SK-N-MC (cell line): ENCODE data around the gene OPCML.

Source experiments
- DNase-seq: peaks from one replicate; pipeline ENCODE4 v3.0.0-alpha.2; 2011; ENCODE audit warnings: low read depth, low spot score
- H3K27ac ChIP-seq: fragments of 200-600 bp; sonication (generic); 2 replicates; pipeline ENCODE4 v1.5.1; 2016; ENCODE audit warnings: mixed run types
- H3K36me3 ChIP-seq: fragments of 200-600 bp; sonication (generic); 2 replicates; pipeline ENCODE4 v1.6.1; 2017; ENCODE audit warnings: antibody characterized with exemption, low read length, mixed read lengths; ENCODE audit not compliant: insufficient read depth
- H3K4me3 ChIP-seq: fragments of 200-600 bp; sonication (generic); 2 replicates; pipeline ENCODE4 v1.5.1; 2016
- H3K9ac ChIP-seq: fragments of 200-600 bp; sonication (generic); 2 replicates; pipeline ENCODE4 v1.8.0; 2017; ENCODE audit warnings: mixed run types, mixed read lengths; ENCODE audit not compliant: insufficient read length
- H3K9me3 ChIP-seq: fragments of 200-600 bp; sonication (generic); 2 replicates; pipeline ENCODE4 v1.6.1; 2017; ENCODE audit warnings: low read depth, mild to moderate bottlenecking, antibody characterized with exemption, low read length, moderate library complexity, mixed read lengths
- EZH2 ChIP-seq: fragments of 200-600 bp; sonication (generic); IDR thresholded peaks from one replicate; pipeline ENCODE4 v1.6.1; 2017; ENCODE audit warnings: antibody characterized with exemption
- FOXP2 ChIP-seq: optimal IDR thresholded peaks from 2 replicates; pipeline ENCODE3; 2011; ENCODE audit warnings: mild to moderate bottlenecking, moderate library complexity; ENCODE audit not compliant: insufficient read depth; ENCODE audit errors: extremely low read length, control extremely low read depth
- POLR2AphosphoS5 ChIP-seq: IDR thresholded peaks from 2 replicates; pipeline ENCODE4 v1.6.1; 2012; ENCODE audit warnings: mild to moderate bottlenecking, low read depth, low read length, borderline replicate concordance

The OPCML gene

DNA sequence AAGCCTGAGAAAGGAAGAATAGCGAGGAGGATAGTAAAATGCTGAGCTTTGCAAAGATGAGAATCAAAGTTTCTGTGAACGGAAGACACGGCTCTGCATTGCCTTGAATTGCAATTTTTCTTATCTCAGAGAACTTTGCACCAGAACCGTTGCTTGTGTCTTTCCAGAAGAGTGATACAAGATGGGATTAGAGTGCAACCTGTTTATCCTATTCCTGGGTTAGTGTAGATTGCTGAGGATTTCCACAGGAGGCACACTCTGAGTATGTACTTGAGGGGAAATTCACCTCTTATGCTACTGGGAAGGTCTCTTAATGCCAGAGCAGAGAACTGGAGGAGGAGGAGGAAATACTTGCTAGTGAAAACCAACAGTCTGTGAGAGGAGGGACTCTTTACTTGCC, 377.5 kb downstream of the OPCML start:
- Histone ChIP-seq H3K9ac (no peak overlapping the region), H3K27ac (no peak overlapping the region), H3K4me3 (no peak overlapping the region), H3K9me3 (no peaks in the 10 kb centered on the region), H3K36me3 (no peaks in the 10 kb centered on the region)
- TF ChIP-seq EZH2 (no peak), FOXP2 (no peak), POLR2AphosphoS5 (no peak)
- DNase-seq: no peak

- Histone ChIP-seq H3K9me3 (no peaks in the 10 kb centered on the region), H3K4me3 (no peak overlapping the region), H3K9ac (no peak overlapping the region), H3K27ac (no peak overlapping the region), H3K36me3 (no peaks in the 10 kb centered on the region)
- no peak for DNase-seq
- TF ChIP-seq EZH2: no peak
- TF ChIP-seq FOXP2: no peak
- no peak for TF ChIP-seq POLR2AphosphoS5
These were observed 378.2 kb downstream of the OPCML start for GRCh38 chr11:133154076-133154475.

DNA sequence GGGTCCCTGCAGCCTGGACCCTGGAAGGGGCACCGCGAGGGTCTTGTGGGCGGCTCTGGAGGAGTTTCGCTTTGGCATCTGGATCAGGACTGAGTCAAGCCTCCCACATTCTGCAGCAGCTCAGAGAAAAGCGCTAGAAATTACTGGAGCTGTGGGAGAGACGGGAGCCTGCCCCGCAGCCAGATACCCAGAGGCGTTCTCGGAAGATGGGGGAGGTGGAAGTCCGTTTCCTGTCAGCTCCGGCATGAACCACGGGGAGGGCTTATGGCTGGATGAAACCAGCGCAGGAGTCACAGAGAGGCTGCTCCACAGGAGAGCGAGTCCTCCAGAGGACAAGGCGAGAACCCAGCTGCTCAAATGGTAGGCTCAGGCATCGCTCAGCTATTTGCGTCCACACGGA, 379.3 kb downstream of the OPCML start:
- H3K9ac ChIP-seq: no peak overlapping the region
- DNase-seq: no peak
- no peak overlapping the region for H3K4me3 ChIP-seq
- H3K9me3 ChIP-seq: no peaks in the 10 kb centered on the region
- TF ChIP-seq FOXP2: no peak
- TF ChIP-seq POLR2AphosphoS5: no peak
- no peak for TF ChIP-seq EZH2
- H3K27ac ChIP-seq: no peak overlapping the region
- no peaks in the 10 kb centered on the region for H3K36me3 ChIP-seq

DNA sequence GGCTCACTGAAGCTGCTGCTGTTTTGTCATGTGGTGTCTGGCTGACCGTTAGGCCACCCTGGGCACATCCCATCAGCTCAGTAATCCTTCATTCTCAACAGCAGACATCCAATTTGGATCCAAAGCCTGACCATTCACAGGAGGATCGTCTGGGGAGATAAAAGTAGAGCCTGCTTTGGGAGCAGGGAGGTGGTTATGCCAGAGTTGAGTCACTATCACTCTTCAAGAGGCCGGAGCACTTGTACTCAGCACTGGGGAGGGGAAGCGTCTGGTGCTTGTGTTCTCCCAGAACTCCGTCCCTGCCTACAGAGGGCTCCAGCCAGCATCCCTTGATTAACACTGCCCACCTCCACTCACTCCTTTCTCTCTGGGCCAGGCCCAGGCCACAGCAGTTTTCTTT, 382.6 kb downstream of the OPCML start:
- H3K9me3 ChIP-seq: no peaks in the 10 kb centered on the region

GRCh38 chr11:133147625-133148024, 384.7 kb downstream of the OPCML start:
- no peak overlapping the region for H3K27ac ChIP-seq
- no peaks in the 10 kb centered on the region for H3K36me3 ChIP-seq
- TF ChIP-seq FOXP2 (no peak), EZH2 (no peak), POLR2AphosphoS5 (no peak)
- no peak for DNase-seq
- no peak overlapping the region for H3K4me3 ChIP-seq
- H3K9ac ChIP-seq: no peak overlapping the region
- H3K9me3 ChIP-seq: no peaks in the 10 kb centered on the region

More for the DNA sequence above, 382.6 kb downstream of the OPCML start:
- DNase-seq: no peak
- TF ChIP-seq FOXP2: no peak
- no peak for TF ChIP-seq POLR2AphosphoS5
- TF ChIP-seq EZH2: no peak
- Histone ChIP-seq H3K4me3 (no peak overlapping the region), H3K9ac (no peak overlapping the region), H3K36me3 (no peaks in the 10 kb centered on the region), H3K27ac (no peak overlapping the region)

DNA sequence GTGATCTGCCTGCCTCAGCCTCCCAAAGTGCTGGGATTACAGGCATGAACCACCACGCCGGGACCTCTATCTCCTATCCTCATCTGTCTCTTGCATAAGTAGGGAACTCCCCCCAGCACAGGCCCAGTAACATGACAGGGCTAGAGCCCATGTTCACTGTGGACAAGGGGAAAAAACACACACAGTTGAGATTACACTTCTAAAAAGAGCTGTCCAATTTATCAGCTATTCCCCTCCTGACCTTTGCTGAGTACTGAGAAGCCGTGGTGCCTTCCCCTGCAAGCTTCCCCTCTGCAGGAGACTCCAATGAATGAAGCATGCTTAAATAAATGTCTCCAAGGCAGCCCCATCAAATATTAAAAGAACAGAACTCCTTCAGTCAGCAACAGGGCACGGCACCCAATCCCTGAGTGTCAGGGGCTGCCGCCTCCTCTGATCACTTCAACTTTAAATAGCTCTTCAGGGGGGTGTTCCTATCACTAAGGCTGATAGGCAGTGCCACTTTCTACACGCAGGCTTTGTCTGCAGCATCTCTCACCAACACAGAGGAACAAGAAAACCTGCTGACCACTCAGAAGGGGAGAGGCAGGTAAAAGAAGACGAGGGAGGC, 385.5 kb downstream of the OPCML start:
- Histone ChIP-seq H3K27ac (no peak overlapping the region), H3K9ac (no peak overlapping the region), H3K9me3 (no peaks in the 10 kb centered on the region), H3K36me3 (no peaks in the 10 kb centered on the region), H3K4me3 (no peak overlapping the region)
- TF ChIP-seq FOXP2 (no peak), POLR2AphosphoS5 (no peak), EZH2 (no peak)
- DNase-seq: no peak

GRCh38 chr11:133137939-133138338, 394.4 kb downstream of the OPCML start:
- no peak overlapping the region for H3K9ac ChIP-seq
- no peak overlapping the region for H3K4me3 ChIP-seq
- no peaks in the 10 kb centered on the region for H3K9me3 ChIP-seq
- no peaks in the 10 kb centered on the region for H3K36me3 ChIP-seq
- no peak overlapping the region for H3K27ac ChIP-seq
- DNase-seq: no peak
- no peak for TF ChIP-seq POLR2AphosphoS5

DNA sequence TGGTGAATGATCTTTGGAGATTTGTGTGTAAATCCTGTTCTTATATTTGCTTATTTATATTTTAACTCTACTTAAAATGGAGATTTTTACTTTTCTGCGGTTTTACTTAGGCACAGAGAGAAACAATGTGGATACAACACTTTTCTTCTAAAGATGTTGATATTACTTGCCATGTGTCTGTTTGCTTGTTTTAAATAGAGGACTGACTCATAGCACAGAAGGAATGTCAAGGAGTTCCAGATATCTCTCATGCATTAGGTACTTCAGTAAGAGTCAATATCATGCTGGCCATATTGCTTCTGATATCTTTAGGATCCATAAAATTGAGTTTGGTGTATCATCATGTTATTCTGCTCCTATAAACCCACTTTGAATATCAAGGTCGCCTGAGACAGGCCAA, 395.0 kb downstream of the OPCML start:
- Histone ChIP-seq H3K9ac (no peak overlapping the region), H3K9me3 (no peaks in the 10 kb centered on the region), H3K36me3 (no peaks in the 10 kb centered on the region), H3K4me3 (no peak overlapping the region), H3K27ac (no peak overlapping the region)
- DNase-seq: no peak
- TF ChIP-seq EZH2 (no peak), FOXP2 (no peak), POLR2AphosphoS5 (no peak)

GRCh38 chr11:133136376-133136775, 395.9 kb downstream of the OPCML start:
- H3K27ac ChIP-seq: no peak overlapping the region
- no peak for DNase-seq
- H3K4me3 ChIP-seq: no peak overlapping the region
- H3K9me3 ChIP-seq: no peaks in the 10 kb centered on the region
- no peak for TF ChIP-seq FOXP2
- no peak for TF ChIP-seq POLR2AphosphoS5
- TF ChIP-seq EZH2: no peak
- no peaks in the 10 kb centered on the region for H3K36me3 ChIP-seq
- no peak overlapping the region for H3K9ac ChIP-seq
